GM19023 (cell line): ENCODE data around the gene LMNTD2.
"Not testable (repeated sequence)": the region's sequence is repeated elsewhere in the genome, so short reads cannot be mapped to it uniquely, and the experiment has no call there.

Source experiments
- ATAC-seq: cut with Tn5 transposase; IDR thresholded peaks from one replicate; pipeline ENCODE4 v1.9.1; 2021; ENCODE audit warnings: mild to moderate bottlenecking, moderate library complexity; ENCODE audit not compliant: unreplicated experiment

The LMNTD2 gene

DNA sequence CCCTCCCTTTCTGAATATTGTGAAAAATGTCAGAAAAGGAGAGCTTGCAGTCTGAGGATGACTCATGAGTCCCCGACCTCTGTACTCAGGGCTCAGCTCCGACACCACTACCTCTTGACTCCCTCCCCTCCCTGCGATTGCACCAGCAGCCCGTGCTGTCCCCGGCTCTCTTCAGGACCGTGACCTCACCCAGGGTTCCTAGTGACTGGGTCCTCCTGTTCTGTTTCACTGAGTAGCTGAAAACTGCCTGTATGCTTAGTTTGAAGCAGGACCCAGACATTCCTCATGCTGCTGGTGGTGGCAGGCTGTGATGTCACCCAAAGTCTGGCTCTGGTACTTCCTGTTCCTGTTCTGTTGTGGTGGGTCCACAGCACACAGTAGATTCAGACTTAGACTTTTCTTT lies 27.4 kb upstream of the LMNTD2 start:
- no peak for ATAC-seq

GRCh38 chr11:587546-587945 lies 27.0 kb upstream of the LMNTD2 start:
- no peak for ATAC-seq

GRCh38 chr11:586376-587316 lies 26.1 kb upstream of the LMNTD2 start:
- ATAC-seq, result no peak

GRCh38 chr11:584287-584686 lies 23.7 kb upstream of the LMNTD2 start:
- ATAC-seq, result no peak

DNA sequence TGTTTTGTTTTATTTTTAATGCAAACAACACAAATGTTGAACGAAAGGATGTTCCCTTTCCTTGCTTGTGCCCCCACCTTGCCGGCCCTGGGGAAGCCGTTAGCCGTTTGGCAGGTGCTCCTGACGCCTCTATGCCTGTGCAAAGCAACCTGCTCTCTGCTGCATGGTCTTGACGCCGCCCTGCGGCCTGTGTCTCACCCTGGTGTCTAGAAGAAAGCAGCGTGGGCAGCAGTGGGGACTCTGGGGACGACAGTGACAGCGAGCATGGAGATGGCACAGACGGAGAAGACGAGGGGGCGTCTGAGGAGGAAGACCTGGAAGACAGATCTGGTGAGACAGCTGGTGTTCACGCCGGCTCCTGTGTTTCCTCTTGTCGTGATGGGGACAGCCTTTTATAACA lies 21.2 kb upstream of the LMNTD2 start:
- ATAC-seq, result no peak

- ATAC-seq, result no peak
Measured at GRCh38 chr11:581342-581741, 20.8 kb upstream of the LMNTD2 start.

- ATAC-seq, result no peak
Measured at GRCh38 chr11:579830-580601, 19.5 kb upstream of the LMNTD2 start.

GRCh38 chr11:578276-579035 lies 17.9 kb upstream of the LMNTD2 start:
- no peak for ATAC-seq

DNA sequence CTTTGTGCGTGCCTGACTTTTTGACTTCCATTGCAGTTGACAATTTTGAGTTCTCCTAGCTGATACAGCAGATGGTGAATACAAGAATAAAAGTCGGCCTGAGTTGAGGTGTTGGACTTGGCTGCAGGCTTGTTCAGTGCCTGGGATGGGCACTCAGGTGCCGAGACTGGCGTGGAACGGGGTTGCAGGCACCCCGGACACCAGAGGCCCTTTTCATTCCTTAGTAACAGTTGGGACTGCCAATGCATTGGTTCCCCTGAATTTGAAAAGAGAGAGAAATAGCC lies 17.0 kb upstream of the LMNTD2 start:
- ATAC-seq, result no peak

DNA sequence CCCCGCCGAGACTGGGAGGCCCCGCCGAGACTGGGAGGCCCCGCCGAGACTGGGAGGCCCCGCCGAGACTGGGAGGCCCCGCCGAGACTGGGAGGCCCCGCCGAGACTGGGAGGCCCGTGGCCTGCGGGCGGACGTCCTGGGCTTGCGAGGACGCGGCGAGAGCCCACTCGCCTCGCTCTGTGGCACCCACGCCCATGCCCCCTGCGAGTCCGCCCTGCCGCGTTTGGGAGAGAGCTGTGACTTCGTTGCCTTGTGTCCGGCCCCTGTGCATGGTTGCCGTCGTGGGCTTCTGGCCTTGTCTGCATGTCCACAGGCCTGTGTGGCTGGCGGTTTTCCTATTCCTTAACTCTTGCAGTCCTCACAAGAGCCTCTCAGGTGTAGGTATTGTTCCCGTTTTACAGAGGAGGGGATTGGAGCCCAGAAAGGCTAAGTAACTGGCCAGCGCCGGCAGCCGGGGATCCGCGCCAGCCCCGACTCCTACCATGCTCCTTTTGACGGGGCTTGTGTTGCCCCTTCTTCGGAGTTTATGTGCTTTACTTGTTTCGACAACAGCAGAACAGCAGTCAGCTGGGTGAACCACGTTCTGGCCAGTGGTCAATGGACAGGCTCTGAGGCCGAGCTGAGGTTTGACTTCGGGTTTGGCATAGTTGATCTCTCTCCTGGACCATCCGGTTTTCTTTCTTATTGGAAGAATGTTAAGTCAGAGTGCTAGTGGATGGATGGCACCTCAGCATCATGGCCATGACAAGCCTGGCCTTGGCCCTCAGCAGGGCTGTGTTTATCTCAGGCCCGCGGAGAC lies 16.5 kb upstream of the LMNTD2 start:
- no peak for ATAC-seq

GRCh38 chr11:575996-576768 lies 15.6 kb upstream of the LMNTD2 start, which contains the start of gene PHRF1:
Gene PHRF1, plus strand, starts transcription at chr11:576470. Its CDS starts 5,043 bp downstream, at chr11:581513.
- peak; percentile 86 for ATAC-seq

- ATAC-seq, result peak; percentile 33
Measured at GRCh38 chr11:575313-575995, 14.9 kb upstream of the LMNTD2 start.

DNA sequence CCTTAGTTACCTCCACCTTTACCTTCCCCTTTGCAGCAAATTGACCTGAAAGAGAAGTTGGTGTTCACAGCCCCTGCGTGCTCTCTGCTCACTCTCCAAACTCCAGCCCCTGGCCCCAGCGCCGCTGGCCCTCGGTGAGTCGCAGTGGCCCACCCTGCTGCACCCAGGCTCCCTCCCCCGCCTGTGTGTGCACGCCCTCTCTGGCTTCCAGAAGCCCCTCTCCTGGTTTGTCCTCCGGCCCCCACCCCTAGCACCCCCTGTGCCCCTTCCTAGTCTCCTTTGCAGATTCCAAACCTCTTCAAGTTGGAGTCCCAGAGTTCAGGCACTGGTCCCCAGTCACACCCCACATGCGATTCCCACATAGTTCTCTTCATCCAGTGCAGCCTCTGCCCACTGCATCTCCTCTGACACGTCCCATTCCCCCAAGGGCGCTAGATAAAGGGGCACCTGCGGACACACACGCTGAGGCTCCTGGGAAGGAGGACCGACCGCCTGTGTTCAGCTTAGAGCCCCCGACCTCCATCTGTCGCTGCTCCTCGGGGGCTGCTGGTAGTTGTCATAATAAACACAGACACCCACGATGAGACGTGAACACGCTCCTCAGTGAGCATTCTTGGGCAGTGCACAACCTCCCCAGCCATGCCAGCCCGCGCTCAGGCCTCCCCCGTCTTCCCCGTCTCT lies 14.2 kb upstream of the LMNTD2 start:
- ATAC-seq, result no peak

DNA sequence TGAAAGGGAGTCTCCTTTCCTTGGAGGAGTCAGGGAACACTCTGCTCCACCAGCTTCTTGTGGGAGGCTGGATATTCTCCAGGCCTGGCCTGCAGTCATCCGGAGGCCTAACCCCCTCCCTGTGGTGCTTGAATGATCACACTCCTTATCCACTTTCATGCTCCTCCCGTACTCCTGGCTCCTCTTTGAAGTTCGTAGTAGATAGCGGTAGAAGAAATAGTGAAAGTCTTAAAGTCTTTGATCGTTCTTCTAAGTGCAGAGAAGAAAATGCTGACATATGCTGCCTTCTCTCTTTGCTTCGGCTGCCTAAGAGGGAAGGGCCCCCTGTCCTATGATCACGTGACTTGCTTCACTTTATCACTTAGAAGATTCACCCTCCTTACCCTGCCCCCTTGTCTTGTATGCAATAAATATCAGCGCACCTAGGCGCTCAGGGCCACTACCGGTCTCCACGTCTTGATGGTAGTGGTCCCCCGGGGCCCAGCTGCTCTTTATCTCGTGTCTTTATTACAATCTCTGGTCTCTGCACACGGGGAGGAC lies 13.6 kb upstream of the LMNTD2 start:
- ATAC-seq, result not testable (repeated sequence)

GRCh38 chr11:573146-573759 lies 12.7 kb upstream of the LMNTD2 start:
- no peak for ATAC-seq

DNA sequence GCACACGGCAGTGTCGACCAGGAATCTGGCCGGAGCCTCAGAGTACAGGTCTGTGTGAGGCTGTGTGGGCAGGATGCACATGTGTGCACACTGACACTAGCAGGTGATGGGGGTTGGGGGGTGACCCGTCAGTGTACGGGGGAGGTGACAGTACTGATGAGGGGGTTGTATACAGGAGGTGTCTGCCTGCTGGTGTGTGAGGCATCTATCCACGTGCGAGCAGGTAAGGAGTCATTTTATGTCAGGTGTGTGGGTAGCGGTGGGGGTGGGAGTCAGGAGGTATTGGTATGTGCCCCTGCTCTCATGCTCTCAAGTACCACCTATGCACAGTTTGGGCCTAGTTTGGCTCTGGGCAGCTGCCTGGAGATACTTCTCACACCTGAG lies 11.3 kb upstream of the LMNTD2 start:
- ATAC-seq, result no peak

GRCh38 chr11:569158-569885 lies 8.8 kb upstream of the LMNTD2 start:
- ATAC-seq, result peak; percentile 5
